DND-41 (cell line): ENCODE results near the gene C1QC.

Source experiments
- ATAC-seq: fragments of 200-7000 bp; cut with Tn5 transposase; 3 replicates; pipeline ENCODE4 v1.9.1; 2021; ENCODE audit warnings: low read depth; ENCODE audit not compliant: insufficient read depth
- DNase-seq: peaks from one replicate; pipeline ENCODE4 v3.0.0-alpha.2; 2020
- H2AFZ ChIP-seq: 2 replicates; pipeline ENCODE4 v1.6.0; 2012; ENCODE audit warnings: low read depth, low read length
- H3K27ac ChIP-seq: 2 replicates; pipeline ENCODE4 v1.5.1; 2012; ENCODE audit warnings: low read length, inconsistent platforms
- H3K27me3 ChIP-seq: fragments of 200-600 bp; sonication (generic); 2 replicates; pipeline ENCODE4 v1.6.0; 2012; ENCODE audit warnings: low read length, mild to moderate bottlenecking, inconsistent platforms; ENCODE audit not compliant: insufficient read depth, poor library complexity
- H3K36me3 ChIP-seq: 2 replicates; pipeline ENCODE4 v1.5.1; 2012; ENCODE audit warnings: low read length, inconsistent platforms; ENCODE audit not compliant: insufficient read depth
- H3K4me1 ChIP-seq: 2 replicates; pipeline ENCODE4 v1.5.1; 2012; ENCODE audit warnings: mild to moderate bottlenecking, low read length; ENCODE audit not compliant: insufficient read depth
- H3K4me2 ChIP-seq: 2 replicates; pipeline ENCODE4 v1.6.0; 2012; ENCODE audit warnings: mild to moderate bottlenecking, moderate library complexity, low read length, inconsistent platforms; ENCODE audit not compliant: insufficient read depth
- H3K4me3 ChIP-seq, 2 experiments: fragments of 200-600 bp in 1 of 2; shearing (Covaris generic) in 1 of 2; 2 replicates each; pipeline ENCODE4 v1.5.1; 2012 to 2016; ENCODE audit warnings: inconsistent platforms in 2 of 2, low read length in 2 of 2, mild to moderate bottlenecking in 2 of 2, low read depth in 1 of 2, moderate library complexity in 1 of 2
- H3K79me2 ChIP-seq: 2 replicates; pipeline ENCODE4 v1.6.0; 2012; ENCODE audit warnings: low read length, inconsistent platforms; ENCODE audit not compliant: insufficient read depth
- H3K9ac ChIP-seq: 2 replicates; pipeline ENCODE4 v1.6.0; 2012; ENCODE audit warnings: low read depth, mild to moderate bottlenecking, inconsistent platforms, low read length, moderate library complexity
- H3K9me3 ChIP-seq: 2 replicates; pipeline ENCODE4 v1.5.1; 2012; ENCODE audit warnings: low read length, moderate library complexity, mild to moderate bottlenecking, inconsistent platforms; ENCODE audit not compliant: insufficient read depth, severe bottlenecking
- H4K20me1 ChIP-seq: 2 replicates; pipeline ENCODE4 v1.6.0; 2012; ENCODE audit warnings: low read length; ENCODE audit not compliant: insufficient read depth
- CTCF ChIP-seq: IDR thresholded peaks from 2 replicates; pipeline ENCODE4 v1.5.1; 2012; ENCODE audit warnings: borderline replicate concordance, low read length, moderate library complexity, mild to moderate bottlenecking; ENCODE audit not compliant: poor library complexity, severe bottlenecking; ENCODE audit errors: extremely low read depth
- EZH2 ChIP-seq: IDR thresholded peaks from 3 replicates; pipeline ENCODE4 v1.6.1; 2012; ENCODE audit warnings: borderline replicate concordance, low read depth, mild to moderate bottlenecking, moderate library complexity, low read length, inconsistent platforms; ENCODE audit not compliant: severe bottlenecking

The C1QC gene

DNA sequence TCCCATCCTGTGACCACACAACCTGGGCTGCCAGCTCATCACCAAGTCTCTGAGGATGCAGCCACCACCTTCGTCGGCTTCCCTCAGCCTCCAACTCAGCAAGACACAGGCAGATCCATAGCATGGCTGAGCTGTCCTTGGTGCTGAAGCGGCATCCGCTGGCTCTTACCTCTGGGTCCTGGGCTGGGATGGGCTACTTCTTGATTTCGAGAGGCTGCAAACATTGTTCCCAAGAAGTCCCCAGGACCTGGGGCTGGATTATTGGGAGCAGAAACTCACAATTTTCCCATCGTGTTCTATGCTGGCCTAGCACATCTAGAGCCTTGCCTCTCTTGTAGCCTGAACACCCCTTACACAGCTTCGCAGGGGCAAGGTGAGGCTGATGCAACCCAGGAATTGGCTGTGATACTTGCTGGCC, 31.9 kb upstream of the C1QC start:
- H3K36me3 ChIP-seq = no peaks in the 10 kb centered on the region
- no peak overlapping the region for H3K9ac ChIP-seq
- no peaks in the 10 kb centered on the region for H3K4me1 ChIP-seq
- H3K27me3 ChIP-seq = no peaks in the 10 kb centered on the region
- no peaks in the 10 kb centered on the region for H3K9me3 ChIP-seq
- H3K27ac ChIP-seq = no peak overlapping the region
- DNase-seq (peak; percentile 71), ATAC-seq (peak; percentile 82)
- peaks cover 23% of the 10 kb centered on the region for H4K20me1 ChIP-seq
- H3K4me3 ChIP-seq = no peak overlapping the region
- H3K4me2 ChIP-seq = no peak overlapping the region
- no peak overlapping the region for H2AFZ ChIP-seq
- no peaks in the 10 kb centered on the region for H3K79me2 ChIP-seq
- TF ChIP-seq CTCF = no peak
- no peak for TF ChIP-seq EZH2

GRCh38 chr1:22612671-22613571, 30.5 kb upstream of the C1QC start:
- Histone ChIP-seq H3K79me2 (no peaks in the 10 kb centered on the region), H4K20me1 (peaks cover 25% of the 10 kb centered on the region), H3K27ac (no peak overlapping the region), H3K9me3 (no peaks in the 10 kb centered on the region), H2AFZ (no peak overlapping the region), H3K4me2 (no peak overlapping the region), H3K27me3 (no peaks in the 10 kb centered on the region), H3K4me1 (no peaks in the 10 kb centered on the region), H3K36me3 (no peaks in the 10 kb centered on the region), H3K4me3 (no peak overlapping the region), H3K9ac (no peak overlapping the region)
- DNase-seq = no peak
- no peak for ATAC-seq
- TF ChIP-seq CTCF (no peak), EZH2 (no peak)

GRCh38 chr1:22613572-22613918, 29.9 kb upstream of the C1QC start:
- H3K9me3 ChIP-seq = no peaks in the 10 kb centered on the region
- TF ChIP-seq EZH2 = no peak
- no peak for TF ChIP-seq CTCF
- no peaks in the 10 kb centered on the region for H3K27me3 ChIP-seq
- H3K27ac ChIP-seq = no peak overlapping the region
- no peak overlapping the region for H3K4me3 ChIP-seq
- H3K4me1 ChIP-seq = no peaks in the 10 kb centered on the region
- no peak overlapping the region for H2AFZ ChIP-seq
- no peaks in the 10 kb centered on the region for H3K79me2 ChIP-seq
- ATAC-seq (no peak), DNase-seq (no peak)
- no peak overlapping the region for H3K4me2 ChIP-seq
- no peak overlapping the region for H3K9ac ChIP-seq
- peaks cover 25% of the 10 kb centered on the region for H4K20me1 ChIP-seq
- H3K36me3 ChIP-seq = no peaks in the 10 kb centered on the region
